HepG2 (cell line): ENCODE measurements around the gene TXNRD2. TPM values are rescaled to one million over a fixed set of nuclear protein-coding genes. Genes with fewer than 3 reads are reported as not detected.

Experiments used
- ATAC-seq: fragments of 200-7000 bp; cut with Tn5 transposase; 3 replicates; pipeline ENCODE4 v1.9.1; 2020; ENCODE audit warnings: mild to moderate bottlenecking, moderate library complexity
- BruUV-seq: library from RNA; stranded (reverse); fragments of 400-500 nt; replicated peaks from 2 replicates; lab custom pipeline; 2021; lab: Mats Ljungman, UMichigan
- CTCF ChIA-PET: fragments of 300-600 bp; formaldehyde crosslinking; extraction: SDS; loops from one replicate; lab custom pipeline; 2021; ENCODE audit warnings: low total read pairs, inconsistent platforms, low intra/inter-chr PET ratio; lab: Yijun Ruan, JAX
- POLR2A ChIA-PET: fragments of 350-600 bp; sonication (Branson Sonifier 250); formaldehyde crosslinking; loops from one replicate; lab custom pipeline; 2020; ENCODE audit warnings: antibody characterized with exemption, inconsistent platforms; lab: Yijun Ruan, JAX
- DNase-seq: peaks from one replicate; pipeline ENCODE4 v3.0.0-alpha.2; 2015; ENCODE audit warnings: low spot score
- FAIRE-seq: peaks from 3 replicates; lab custom pipeline; 2011; peaks lifted over from hg19 to GRCh38; lab: Jason Lieb, UNC
- H2AFZ ChIP-seq: one replicate; pipeline ENCODE4 v1.6.1; 2011; ENCODE audit warnings: low read length, inconsistent platforms
- H3K27ac ChIP-seq: fragments of 300-600 bp; 3 replicates; pipeline ENCODE4 v1.8.0; 2011; ENCODE audit warnings: mixed run types, mild to moderate bottlenecking, mixed read lengths, low read length, inconsistent platforms; ENCODE audit not compliant: insufficient read depth; ENCODE audit errors: extremely low read length
- H3K27me3 ChIP-seq, 2 experiments: fragments of 200-600 bp in 1 of 2; 2 replicates in 1 of 2; 3 replicates in 1 of 2; pipeline versions ENCODE4 v1.6.0 to v1.8.0; 2011; ENCODE audit warnings: low read length in 2 of 2, mild to moderate bottlenecking in 2 of 2, moderate library complexity in 2 of 2, inconsistent platforms in 1 of 2; ENCODE audit not compliant: insufficient read depth in 2 of 2, control insufficient read depth in 1 of 2
- H3K36me3 ChIP-seq, 2 experiments: fragments of 200-600 bp in 1 of 2; replicated peaks in 1 of 2; 2 replicates in 1 of 2; 3 replicates in 1 of 2; pipeline versions ENCODE4 v1.5.1 to v1.8.0; 2011; ENCODE audit warnings: low read length in 2 of 2, inconsistent platforms in 1 of 2; ENCODE audit not compliant: insufficient read depth in 2 of 2, control insufficient read depth in 1 of 2
- H3K4me1 ChIP-seq: 2 replicates; pipeline ENCODE4 v1.5.1; 2012; ENCODE audit warnings: low read length, inconsistent platforms; ENCODE audit not compliant: insufficient read depth
- H3K4me2 ChIP-seq: 2 replicates; pipeline ENCODE4 v1.6.0; 2011; ENCODE audit warnings: low read depth, low read length, inconsistent platforms
- H3K4me3 ChIP-seq, 3 experiments: fragments of 200-600 bp in 1 of 3; sonication (generic), shearing (Covaris generic) in 1 of 3; replicated peaks in 1 of 3; 2 replicates each; pipeline ENCODE4 v1.5.1; 2011 to 2016; ENCODE audit warnings: low read length in 3 of 3, inconsistent platforms in 2 of 3, low read depth in 2 of 3, mild to moderate bottlenecking in 2 of 3, control low read depth in 1 of 3, mixed read lengths in 1 of 3; ENCODE audit not compliant: insufficient read depth in 1 of 3
- H3K79me2 ChIP-seq: one replicate; pipeline ENCODE4 v1.6.1; 2011; ENCODE audit warnings: low read length, inconsistent platforms; ENCODE audit not compliant: insufficient read depth
- H3K9ac ChIP-seq: 2 replicates; pipeline ENCODE4 v1.6.0; 2011; ENCODE audit warnings: mild to moderate bottlenecking, low read depth, low read length, inconsistent platforms; ENCODE audit not compliant: insufficient read depth
- H3K9me3 ChIP-seq: 2 replicates; pipeline ENCODE4 v1.5.1; 2012; ENCODE audit warnings: mild to moderate bottlenecking, low read length
- H4K20me1 ChIP-seq: 2 replicates; pipeline ENCODE4 v1.6.0; 2011; ENCODE audit warnings: inconsistent platforms, mild to moderate bottlenecking, low read length, moderate library complexity; ENCODE audit not compliant: insufficient read depth
- ELF1 ChIP-seq: sonication (generic); formaldehyde crosslinking; IDR thresholded peaks from 2 replicates; pipeline ENCODE4 v1.4.0; 2020; ENCODE audit warnings: missing genetic modification reagents
- HDAC1 ChIP-seq: sonication (generic); formaldehyde crosslinking; IDR thresholded peaks from 2 replicates; pipeline ENCODE4 v1.5.1; 2020; ENCODE audit warnings: mild to moderate bottlenecking, missing genetic modification reagents
- HOXA3 ChIP-seq: sonication (generic); formaldehyde crosslinking; IDR thresholded peaks from 2 replicates; pipeline ENCODE4 v1.5.0; 2020; ENCODE audit warnings: missing genetic modification reagents
- NCOA5 ChIP-seq: sonication (generic); formaldehyde crosslinking; IDR thresholded peaks from 2 replicates; pipeline ENCODE4 v1.4.0; 2020; ENCODE audit warnings: missing genetic modification reagents
- NR2F6 ChIP-seq, 2 experiments: IDR thresholded peaks; 2 replicates each; pipeline ENCODE4 v1.6.1; 2016; ENCODE audit warnings: antibody characterized with exemption in 1 of 2, mild to moderate bottlenecking in 1 of 2
- SALL1 ChIP-seq: sonication (generic); formaldehyde crosslinking; IDR thresholded peaks from 2 replicates; pipeline ENCODE4 v1.8.0; 2022; ENCODE audit warnings: mild to moderate bottlenecking, missing genetic modification reagents
- ZBTB1 ChIP-seq: sonication (generic); formaldehyde crosslinking; IDR thresholded peaks from 2 replicates; pipeline ENCODE4 v1.4.0; 2020; ENCODE audit warnings: missing genetic modification reagents, borderline replicate concordance
- ZFP37 ChIP-seq: sonication (generic); formaldehyde crosslinking; IDR thresholded peaks from 2 replicates; pipeline ENCODE4 v1.4.0; 2020; ENCODE audit warnings: missing genetic modification reagents, borderline replicate concordance
- ZNF121 ChIP-seq: sonication (generic); formaldehyde crosslinking; IDR thresholded peaks from 2 replicates; pipeline ENCODE4 v1.5.0; 2020; ENCODE audit warnings: mild to moderate bottlenecking, missing genetic modification reagents
- ZNF614 ChIP-seq: IDR thresholded peaks from 2 replicates; pipeline ENCODE4 v1.6.1; 2018; ENCODE audit warnings: missing biosample characterization, missing genetic modification reagents, inconsistent platforms, borderline replicate concordance
- ZNF644 ChIP-seq: IDR thresholded peaks from 2 replicates; pipeline ENCODE4 v1.6.1; 2016; ENCODE audit warnings: low read depth
- WGBS: methylation state at CpG from one replicate; pipeline ENCODE4 v1.1.6; 2017; ENCODE audit warnings: low lambda C conversion rate; 5-methylcytosine and 5-hydroxymethylcytosine counted together
- in situ Hi-C: cut with HindIII; loops from 2 replicates; pipeline ENCODE4 v1.10.0; 2017; ENCODE audit warnings: low pct_unique_long_range_greater_than_20kb; ENCODE audit not compliant: extremely low pct_ligation_motif_present
- intact Hi-C: fragments of 100-400 bp; cut with micrococcal nuclease; formaldehyde crosslinking; loops from one replicate; pipeline ENCODE4 v1.10.0; 2022; ENCODE audit not compliant: unreplicated experiment
- polyA plus RNA-seq, 8 experiments: library from polyadenylated mRNA; depleted of rRNA in 3 of 8; stranded (reverse) in 7 of 8; unstranded in 1 of 8; fragments of >200 nt; fragmentation: Illumina TruSeq in 4 of 8; extraction: Trizol in 4 of 8; gene quantifications; 2 replicates each; pipeline versions ENCODE4 v1.2.1 to v1.2.3, GENCODE V29; 2011 to 2016; ENCODE audit warnings: low read depth in 4 of 8, missing spikeins in 1 of 8, mixed read lengths in 1 of 8; ENCODE audit not compliant: insufficient read depth in 1 of 8
- total RNA-seq, 5 experiments: library from RNA; depleted of rRNA; stranded (reverse); fragments of >200 nt; fragmentation: Illumina TruSeq; extraction: Trizol; gene quantifications; 2 replicates each; pipeline ENCODE4 v1.2.3, GENCODE V29; 2016; ENCODE audit warnings: low read depth in 1 of 5
- TF ChIP-seq, protein P1 (sequence below): sonication (generic); formaldehyde crosslinking; IDR thresholded peaks from 2 replicates; pipeline ENCODE4 v1.4.0; 2020; ENCODE audit warnings: missing genetic modification reagents
- TF ChIP-seq, protein P2 (sequence below): sonication (generic); formaldehyde crosslinking; IDR thresholded peaks from 2 replicates; pipeline ENCODE4 v1.4.0; 2020; ENCODE audit warnings: mild to moderate bottlenecking, missing genetic modification reagents, borderline replicate concordance
- TF ChIP-seq, protein P3 (sequence below): sonication (generic); formaldehyde crosslinking; IDR thresholded peaks from 2 replicates; pipeline ENCODE4 v1.4.0; 2020; ENCODE audit warnings: missing genetic modification reagents
- TF ChIP-seq, protein P4 (sequence below): sonication (generic); formaldehyde crosslinking; IDR thresholded peaks from 2 replicates; pipeline ENCODE4 v1.4.0; 2020; ENCODE audit warnings: low read depth, mild to moderate bottlenecking, missing genetic modification reagents

TXNRD2 gene
- total and polyA plus RNA-seq, 2 of the 13 experiments (the other 11 are each of a cell fraction or from before 2014, with no cell fraction given) = 17.5 to 18.6 TPM

DNA sequence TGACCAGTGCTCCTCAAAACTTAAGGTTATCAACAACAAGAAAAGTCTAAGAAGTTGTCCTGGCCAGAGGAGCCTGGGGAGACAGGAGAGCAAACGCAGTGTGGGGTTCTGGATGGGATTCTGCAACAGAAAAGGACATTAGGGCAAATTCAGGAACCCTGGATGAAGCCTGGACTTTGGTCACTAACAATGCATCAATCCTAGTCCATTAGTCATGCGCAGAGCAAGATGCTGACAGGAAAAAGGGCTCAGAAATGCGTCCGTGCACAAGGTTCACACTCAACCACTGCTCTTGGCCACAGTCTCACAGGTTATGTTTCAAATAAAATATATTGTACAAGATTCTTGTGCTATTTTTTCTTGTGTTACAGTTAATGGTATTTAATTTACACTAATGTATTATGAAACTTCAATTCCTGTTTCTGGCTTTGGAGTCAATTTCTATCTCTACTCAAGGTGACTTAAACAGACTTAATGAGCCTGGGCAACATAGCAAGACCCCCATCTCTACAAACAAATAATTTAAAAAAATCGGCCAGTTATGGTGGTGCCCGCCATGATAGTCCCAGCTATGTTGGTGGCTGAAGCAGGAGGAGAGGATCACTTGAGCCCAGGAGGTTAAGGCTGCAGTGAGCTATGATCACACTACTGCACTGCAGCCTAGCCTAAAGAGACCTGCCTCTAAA is 100.5 kb downstream of the TXNRD2 start:
- peak overlapping the region; percentile 72 for H3K4me2 ChIP-seq
- no peaks in the 10 kb centered on the region for H4K20me1 ChIP-seq
- H3K27ac ChIP-seq = peak overlapping the region; percentile 62
- FAIRE-seq = peak; percentile 97
- no TSS peak for BruUV-seq
- ATAC-seq = peak; percentile 71
- ChIA-PET CTCF (no interaction called here), POLR2A (interaction anchor here (0.6 to 1.6 kb wide), 5 partner anchors 13 to 58 kb away, joined by 3 to 6 read pairs (median 4); partner anchors contain the start of genes GNB1L and RTL10)
- intact Hi-C loops (loop anchor here (1.0 kb wide), 1 partner anchor 17 kb away; no protein-coding TSS in a partner anchor), in situ Hi-C loops (no loop called here)
- no peaks in the 10 kb centered on the region for H3K9me3 ChIP-seq
- H2AFZ ChIP-seq = no peak overlapping the region
- peak overlapping the region; percentile 16; the same call in 1 of the 2 replicates for H3K9ac ChIP-seq
- no peaks in the 10 kb centered on the region for H3K36me3 ChIP-seq
- H3K27me3 ChIP-seq = no peaks in the 10 kb centered on the region
- WGBS = 11% methylated on average over 5 of the region's 6 CpGs
- peak; percentile 86 for DNase-seq
- peaks cover 28% of the 10 kb centered on the region for H3K4me1 ChIP-seq
- peak overlapping the region in 1 of 3 experiments; percentile 25; a peak in 2 of 6 replicates for H3K4me3 ChIP-seq
- H3K79me2 ChIP-seq = no peaks in the 10 kb centered on the region
- TF ChIP-seq ZNF121 = peak; percentile 93
- 0 out of 2 replicates have a peak, but pooled peaks have one; percentile 37 for TF ChIP-seq ELF1
- TF ChIP-seq, protein P1, sequence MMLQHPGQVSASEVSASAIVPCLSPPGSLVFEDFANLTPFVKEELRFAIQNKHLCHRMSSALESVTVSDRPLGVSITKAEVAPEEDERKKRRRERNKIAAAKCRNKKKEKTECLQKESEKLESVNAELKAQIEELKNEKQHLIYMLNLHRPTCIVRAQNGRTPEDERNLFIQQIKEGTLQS = 0 out of 2 replicates have a peak, but pooled peaks have one; percentile 26
- TF ChIP-seq, protein P2, sequence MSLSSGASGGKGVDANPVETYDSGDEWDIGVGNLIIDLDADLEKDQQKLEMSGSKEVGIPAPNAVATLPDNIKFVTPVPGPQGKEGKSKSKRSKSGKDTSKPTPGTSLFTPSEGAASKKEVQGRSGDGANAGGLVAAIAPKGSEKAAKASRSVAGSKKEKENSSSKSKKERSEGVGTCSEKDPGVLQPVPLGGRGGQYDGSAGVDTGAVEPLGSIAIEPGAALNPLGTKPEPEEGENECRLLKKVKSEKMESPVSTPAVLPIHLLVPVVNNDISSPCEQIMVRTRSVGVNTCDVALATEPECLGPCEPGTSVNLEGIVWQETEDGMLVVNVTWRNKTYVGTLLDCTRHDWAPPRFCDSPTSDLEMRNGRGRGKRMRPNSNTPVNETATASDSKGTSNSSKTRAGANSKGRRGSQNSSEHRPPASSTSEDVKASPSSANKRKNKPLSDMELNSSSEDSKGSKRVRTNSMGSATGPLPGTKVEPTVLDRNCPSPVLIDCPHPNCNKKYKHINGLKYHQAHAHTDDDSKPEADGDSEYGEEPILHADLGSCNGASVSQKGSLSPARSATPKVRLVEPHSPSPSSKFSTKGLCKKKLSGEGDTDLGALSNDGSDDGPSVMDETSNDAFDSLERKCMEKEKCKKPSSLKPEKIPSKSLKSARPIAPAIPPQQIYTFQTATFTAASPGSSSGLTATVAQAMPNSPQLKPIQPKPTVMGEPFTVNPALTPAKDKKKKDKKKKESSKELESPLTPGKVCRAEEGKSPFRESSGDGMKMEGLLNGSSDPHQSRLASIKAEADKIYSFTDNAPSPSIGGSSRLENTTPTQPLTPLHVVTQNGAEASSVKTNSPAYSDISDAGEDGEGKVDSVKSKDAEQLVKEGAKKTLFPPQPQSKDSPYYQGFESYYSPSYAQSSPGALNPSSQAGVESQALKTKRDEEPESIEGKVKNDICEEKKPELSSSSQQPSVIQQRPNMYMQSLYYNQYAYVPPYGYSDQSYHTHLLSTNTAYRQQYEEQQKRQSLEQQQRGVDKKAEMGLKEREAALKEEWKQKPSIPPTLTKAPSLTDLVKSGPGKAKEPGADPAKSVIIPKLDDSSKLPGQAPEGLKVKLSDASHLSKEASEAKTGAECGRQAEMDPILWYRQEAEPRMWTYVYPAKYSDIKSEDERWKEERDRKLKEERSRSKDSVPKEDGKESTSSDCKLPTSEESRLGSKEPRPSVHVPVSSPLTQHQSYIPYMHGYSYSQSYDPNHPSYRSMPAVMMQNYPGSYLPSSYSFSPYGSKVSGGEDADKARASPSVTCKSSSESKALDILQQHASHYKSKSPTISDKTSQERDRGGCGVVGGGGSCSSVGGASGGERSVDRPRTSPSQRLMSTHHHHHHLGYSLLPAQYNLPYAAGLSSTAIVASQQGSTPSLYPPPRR = no peak
- 0 out of 2 replicates have a peak, but pooled peaks have one; percentile 26 for TF ChIP-seq NR2F6 (IDR thresholded peaks at IDR 0.05)
- no peak for TF ChIP-seq NR2F6 (CRISPR knock-in tag; IDR thresholded peaks at IDR 0.05)
- TF ChIP-seq HOXA3 (CRISPR knock-in tag) = peak; percentile 46
- peak; percentile 56; the same call in 1 of the 2 replicates for TF ChIP-seq ZNF644 (CRISPR knock-in tag)
- TF ChIP-seq, protein P3, sequence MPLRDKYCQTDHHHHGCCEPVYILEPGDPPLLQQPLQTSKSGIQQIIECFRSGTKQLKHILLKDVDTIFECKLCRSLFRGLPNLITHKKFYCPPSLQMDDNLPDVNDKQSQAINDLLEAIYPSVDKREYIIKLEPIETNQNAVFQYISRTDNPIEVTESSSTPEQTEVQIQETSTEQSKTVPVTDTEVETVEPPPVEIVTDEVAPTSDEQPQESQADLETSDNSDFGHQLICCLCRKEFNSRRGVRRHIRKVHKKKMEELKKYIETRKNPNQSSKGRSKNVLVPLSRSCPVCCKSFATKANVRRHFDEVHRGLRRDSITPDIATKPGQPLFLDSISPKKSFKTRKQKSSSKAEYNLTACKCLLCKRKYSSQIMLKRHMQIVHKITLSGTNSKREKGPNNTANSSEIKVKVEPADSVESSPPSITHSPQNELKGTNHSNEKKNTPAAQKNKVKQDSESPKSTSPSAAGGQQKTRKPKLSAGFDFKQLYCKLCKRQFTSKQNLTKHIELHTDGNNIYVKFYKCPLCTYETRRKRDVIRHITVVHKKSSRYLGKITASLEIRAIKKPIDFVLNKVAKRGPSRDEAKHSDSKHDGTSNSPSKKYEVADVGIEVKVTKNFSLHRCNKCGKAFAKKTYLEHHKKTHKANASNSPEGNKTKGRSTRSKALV (CRISPR knock-in tag) = 0 out of 2 replicates have a peak, but pooled peaks have one; percentile 34
- no peak for TF ChIP-seq NCOA5 (CRISPR knock-in tag)
- TF ChIP-seq, protein P4, sequence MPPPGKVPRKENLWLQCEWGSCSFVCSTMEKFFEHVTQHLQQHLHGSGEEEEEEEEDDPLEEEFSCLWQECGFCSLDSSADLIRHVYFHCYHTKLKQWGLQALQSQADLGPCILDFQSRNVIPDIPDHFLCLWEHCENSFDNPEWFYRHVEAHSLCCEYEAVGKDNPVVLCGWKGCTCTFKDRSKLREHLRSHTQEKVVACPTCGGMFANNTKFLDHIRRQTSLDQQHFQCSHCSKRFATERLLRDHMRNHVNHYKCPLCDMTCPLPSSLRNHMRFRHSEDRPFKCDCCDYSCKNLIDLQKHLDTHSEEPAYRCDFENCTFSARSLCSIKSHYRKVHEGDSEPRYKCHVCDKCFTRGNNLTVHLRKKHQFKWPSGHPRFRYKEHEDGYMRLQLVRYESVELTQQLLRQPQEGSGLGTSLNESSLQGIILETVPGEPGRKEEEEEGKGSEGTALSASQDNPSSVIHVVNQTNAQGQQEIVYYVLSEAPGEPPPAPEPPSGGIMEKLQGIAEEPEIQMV (CRISPR knock-in tag) = no peak
- 0 out of 2 replicates have a peak, but pooled peaks have one; percentile 36 for TF ChIP-seq ZNF614 (CRISPR knock-in tag)
- peak; percentile 25; the same call in 1 of the 2 replicates for TF ChIP-seq HDAC1 (CRISPR knock-in tag)
- no peak for TF ChIP-seq ZBTB1 (CRISPR knock-in tag)
- peak; percentile 36; the same call in 1 of the 2 replicates for TF ChIP-seq SALL1 (CRISPR knock-in tag)
- TF ChIP-seq ZFP37 (CRISPR knock-in tag) = 0 out of 2 replicates have a peak, but pooled peaks have one; percentile 35
